Upper lobe of right lung (tissue), 1 donor: ENCODE results near the gene TMEM88. TPM values are rescaled to one million over a fixed set of nuclear protein-coding genes. Genes with fewer than 3 reads are reported as not detected.

Source experiments
- ATAC-seq: fragments of 200-7000 bp; cut with Tn5 transposase; one replicate; pipeline ENCODE4 v1.9.1; 2020; ENCODE audit warnings: mild to moderate bottlenecking, moderate library complexity
- DNase-seq: peaks from one replicate; pipeline ENCODE4 v3.0.0-alpha.2; 2020
- H3K27ac ChIP-seq: fragments of 200-600 bp; one replicate; pipeline ENCODE4 v1.8.0; 2022
- H3K27me3 ChIP-seq: fragments of 200-600 bp; one replicate; pipeline ENCODE4 v1.8.0; 2022; ENCODE audit warnings: mild to moderate bottlenecking
- H3K36me3 ChIP-seq: fragments of 200-600 bp; one replicate; pipeline ENCODE4 v1.8.0; 2022
- H3K4me1 ChIP-seq: fragments of 200-600 bp; one replicate; pipeline ENCODE4 v1.8.0; 2022
- H3K4me3 ChIP-seq: fragments of 200-600 bp; one replicate; pipeline ENCODE4 v1.8.0; 2022; ENCODE audit warnings: mild to moderate bottlenecking
- H3K9me3 ChIP-seq: fragments of 200-600 bp; one replicate; pipeline ENCODE4 v1.8.0; 2022
- intact Hi-C: fragments of 100-400 bp; cut with DNase I; formaldehyde crosslinking; loops from one replicate; pipeline ENCODE4 v1.11.0; 2022
- total RNA-seq: library from RNA; stranded (reverse); fragmentation: NEBNext Ultra II Directional; extraction: Animal tissue kit (Norgen Biotek cat#: 25700); gene quantifications from one replicate; pipeline ENCODE4 v1.2.1, GENCODE V29; 2021
- TF ChIP-seq, protein P1 (sequence below): fragments of 200-600 bp; IDR thresholded peaks from one replicate; pipeline ENCODE4 v1.8.0; 2022; ENCODE audit warnings: antibody characterized with exemption
- donor health status: DM: no; HTN: yes; CAD: no; lungs with severe emphysema.

The TMEM88 gene
- total RNA-seq, 1 donor from 2014 or later = 10.7 TPM

DNA sequence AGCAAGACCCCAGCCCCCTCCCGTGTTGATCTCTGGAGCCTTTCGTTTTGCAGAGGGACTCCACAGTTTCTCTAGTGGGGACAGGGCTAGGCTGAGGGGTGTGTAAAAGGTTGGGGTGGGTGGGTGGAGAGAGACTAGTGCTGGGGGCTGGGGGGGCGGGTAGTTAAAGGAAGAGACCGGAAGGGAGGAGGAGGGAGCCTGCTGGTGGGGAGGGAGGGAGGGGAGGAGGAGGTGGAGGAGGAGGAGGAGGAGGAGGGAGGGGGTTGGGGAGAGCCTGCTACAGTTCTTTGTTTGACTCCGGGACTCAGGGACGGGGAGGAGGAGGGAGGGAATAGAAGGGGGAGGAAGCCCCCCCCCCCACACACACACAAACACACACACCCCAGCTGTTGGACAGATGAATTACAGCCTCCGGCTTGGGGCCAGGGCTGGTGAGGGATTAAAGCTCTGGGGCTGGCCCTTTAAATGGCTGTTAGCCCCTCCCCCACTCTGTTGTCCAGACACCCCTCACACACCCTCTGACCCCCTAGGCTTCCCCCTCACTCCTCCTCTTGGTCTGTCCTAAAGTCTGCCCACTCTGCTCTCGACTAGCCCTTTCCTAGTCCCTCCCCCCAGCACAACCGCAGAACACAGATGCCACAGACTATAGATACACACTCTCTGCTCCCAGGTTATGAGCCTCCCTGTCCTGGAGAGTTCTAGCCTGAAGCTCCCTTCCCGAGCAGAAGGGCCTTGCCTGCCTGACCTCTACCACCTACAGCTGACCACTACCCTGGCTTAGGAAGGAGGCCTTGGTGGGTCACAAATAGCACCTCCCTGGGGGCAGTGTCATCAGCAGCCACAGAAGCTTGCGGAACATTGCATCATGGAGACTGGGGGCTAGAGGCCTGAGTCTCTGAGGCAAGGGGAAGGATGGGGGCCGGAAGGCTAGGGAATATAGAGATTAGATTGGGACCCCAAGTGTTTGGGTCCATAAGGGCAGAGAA lies 16.5 kb upstream of the TMEM88 start:
- H3K27ac ChIP-seq = peak overlapping the region; percentile 99
- H3K4me1 ChIP-seq = peaks cover 46% of the 10 kb centered on the region
- ATAC-seq = no peak
- H3K36me3 ChIP-seq = peaks cover 5% of the 10 kb centered on the region
- TF ChIP-seq, protein P1, sequence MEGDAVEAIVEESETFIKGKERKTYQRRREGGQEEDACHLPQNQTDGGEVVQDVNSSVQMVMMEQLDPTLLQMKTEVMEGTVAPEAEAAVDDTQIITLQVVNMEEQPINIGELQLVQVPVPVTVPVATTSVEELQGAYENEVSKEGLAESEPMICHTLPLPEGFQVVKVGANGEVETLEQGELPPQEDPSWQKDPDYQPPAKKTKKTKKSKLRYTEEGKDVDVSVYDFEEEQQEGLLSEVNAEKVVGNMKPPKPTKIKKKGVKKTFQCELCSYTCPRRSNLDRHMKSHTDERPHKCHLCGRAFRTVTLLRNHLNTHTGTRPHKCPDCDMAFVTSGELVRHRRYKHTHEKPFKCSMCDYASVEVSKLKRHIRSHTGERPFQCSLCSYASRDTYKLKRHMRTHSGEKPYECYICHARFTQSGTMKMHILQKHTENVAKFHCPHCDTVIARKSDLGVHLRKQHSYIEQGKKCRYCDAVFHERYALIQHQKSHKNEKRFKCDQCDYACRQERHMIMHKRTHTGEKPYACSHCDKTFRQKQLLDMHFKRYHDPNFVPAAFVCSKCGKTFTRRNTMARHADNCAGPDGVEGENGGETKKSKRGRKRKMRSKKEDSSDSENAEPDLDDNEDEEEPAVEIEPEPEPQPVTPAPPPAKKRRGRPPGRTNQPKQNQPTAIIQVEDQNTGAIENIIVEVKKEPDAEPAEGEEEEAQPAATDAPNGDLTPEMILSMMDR = no peak
- DNase-seq = no peak
- intact Hi-C loops = no loop called here
- no peaks in the 10 kb centered on the region for H3K9me3 ChIP-seq
- peak overlapping the region; percentile 19 for H3K4me3 ChIP-seq
- H3K27me3 ChIP-seq = no peaks in the 10 kb centered on the region

DNA sequence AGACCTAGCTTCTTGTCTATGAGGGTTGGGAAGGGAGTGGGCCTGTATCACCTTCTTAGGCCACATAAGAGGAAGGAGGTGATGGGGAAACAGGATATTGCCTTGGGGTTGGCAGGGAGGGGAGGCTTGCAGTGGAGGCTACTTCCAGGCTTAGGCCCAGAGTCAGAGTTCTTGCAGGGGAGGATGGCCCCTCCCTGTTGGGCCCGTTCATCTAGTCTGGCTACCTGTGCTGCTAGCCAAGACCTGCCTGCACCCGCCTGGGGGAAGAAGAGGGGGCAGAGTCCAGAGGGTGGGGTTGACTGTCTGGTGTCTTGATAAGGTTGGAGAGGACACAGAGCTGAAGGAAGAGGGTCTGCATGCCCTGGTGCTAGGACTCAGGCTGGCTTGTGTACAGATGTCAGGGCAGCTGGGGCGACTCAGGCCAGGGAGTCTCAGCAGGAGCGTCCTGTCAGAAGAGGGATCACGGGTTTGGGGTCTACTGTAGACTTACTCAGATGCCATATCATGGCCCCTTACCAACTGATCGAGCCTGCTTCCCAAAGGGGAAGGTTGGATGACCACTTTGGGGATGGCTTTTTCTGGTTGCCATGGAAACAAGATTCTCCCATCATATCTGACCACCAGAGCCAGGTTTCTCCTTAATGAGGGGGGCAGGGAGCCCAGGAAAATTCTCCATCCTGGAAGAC lies 15.5 kb upstream of the TMEM88 start:
- intact Hi-C loops = no loop called here
- Histone ChIP-seq H3K4me1 (peaks cover 46% of the 10 kb centered on the region), H3K4me3 (no peak overlapping the region), H3K27me3 (no peaks in the 10 kb centered on the region), H3K9me3 (no peaks in the 10 kb centered on the region), H3K36me3 (peaks cover 5% of the 10 kb centered on the region), H3K27ac (peak overlapping the region; percentile 51)
- TF ChIP-seq, protein P1 = no peak
- DNase-seq (no peak), ATAC-seq (no peak)

DNA sequence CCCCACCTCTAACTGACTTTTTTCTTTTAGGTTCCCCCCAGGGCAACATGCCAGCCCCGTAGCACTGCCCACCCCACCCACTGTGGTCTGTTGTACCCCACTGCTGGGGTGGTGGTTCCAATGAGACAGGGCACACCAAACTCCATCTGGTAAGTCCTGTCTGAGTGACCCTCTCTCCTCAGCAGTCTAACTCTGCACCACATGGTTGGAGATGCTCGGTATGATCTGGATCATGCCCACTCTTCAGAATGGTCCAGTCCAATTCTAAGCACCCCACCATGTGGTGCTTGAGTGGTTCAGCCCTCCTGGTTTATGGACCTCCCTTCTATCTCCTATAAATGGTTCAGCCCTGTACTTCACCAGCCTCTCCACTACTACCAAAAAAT lies 15.0 kb upstream of the TMEM88 start:
- peaks cover 5% of the 10 kb centered on the region for H3K36me3 ChIP-seq
- no peak overlapping the region for H3K4me3 ChIP-seq
- H3K9me3 ChIP-seq = no peaks in the 10 kb centered on the region
- H3K27ac ChIP-seq = no peak overlapping the region
- DNase-seq (no peak), ATAC-seq (no peak)
- TF ChIP-seq, protein P1 = no peak
- H3K27me3 ChIP-seq = no peaks in the 10 kb centered on the region
- intact Hi-C loops = no loop called here
- H3K4me1 ChIP-seq = peaks cover 46% of the 10 kb centered on the region

DNA sequence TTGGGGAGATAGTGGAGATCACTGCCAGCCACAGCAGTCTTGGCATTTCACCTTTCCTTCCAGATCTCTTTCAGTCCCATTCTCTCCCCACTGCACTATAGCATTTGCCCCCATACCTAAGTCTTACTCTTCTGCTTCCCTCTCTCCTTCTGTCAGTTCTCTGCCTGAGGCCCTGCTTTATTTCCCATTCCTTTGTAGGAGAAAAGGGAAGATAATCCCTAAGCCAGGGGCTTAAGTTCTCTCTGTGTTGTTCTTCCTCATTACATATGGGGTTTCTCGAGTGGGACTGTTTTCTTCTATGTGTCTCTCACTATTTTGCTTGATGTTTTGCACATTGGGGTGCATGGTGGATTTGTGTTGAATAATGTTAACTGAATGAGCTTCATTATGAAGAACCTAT lies 14.4 kb upstream of the TMEM88 start:
- no peak overlapping the region for H3K4me3 ChIP-seq
- peaks cover 7% of the 10 kb centered on the region for H3K36me3 ChIP-seq
- H3K27ac ChIP-seq = peak overlapping the region; percentile 97
- peaks cover 51% of the 10 kb centered on the region for H3K4me1 ChIP-seq
- DNase-seq (no peak), ATAC-seq (no peak)
- H3K9me3 ChIP-seq = no peaks in the 10 kb centered on the region
- TF ChIP-seq, protein P1 = no peak
- H3K27me3 ChIP-seq = no peaks in the 10 kb centered on the region
- intact Hi-C loops = no loop called here

DNA sequence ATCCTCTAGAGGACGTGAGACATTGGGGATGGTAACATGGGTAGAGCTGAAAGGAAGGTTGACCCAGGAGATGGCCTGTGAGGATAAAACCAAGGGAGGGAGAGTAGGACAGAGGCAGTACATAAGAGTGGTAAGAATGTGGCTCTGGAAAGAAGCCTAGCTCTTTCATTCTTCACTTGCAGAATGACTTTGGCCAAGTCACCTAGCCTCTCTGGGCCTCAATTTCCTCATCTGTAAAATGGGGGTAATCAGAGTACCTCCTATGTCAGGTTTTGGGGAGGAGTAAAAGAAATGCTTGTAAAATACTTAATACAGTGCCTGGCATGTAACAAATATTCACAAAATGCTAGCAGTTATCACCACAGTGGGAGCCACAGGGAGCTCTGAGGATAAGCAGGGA lies 14.0 kb upstream of the TMEM88 start:
- peak overlapping the region; percentile 97 for H3K27ac ChIP-seq
- peak overlapping the region; percentile 90 for H3K4me3 ChIP-seq
- TF ChIP-seq, protein P1 = no peak
- no peaks in the 10 kb centered on the region for H3K9me3 ChIP-seq
- H3K36me3 ChIP-seq = peaks cover 12% of the 10 kb centered on the region
- no peaks in the 10 kb centered on the region for H3K27me3 ChIP-seq
- ATAC-seq (no peak), DNase-seq (no peak)
- peaks cover 56% of the 10 kb centered on the region for H3K4me1 ChIP-seq
- intact Hi-C loops = no loop called here
